ENCODE measurements around the gene TRIAP1. TPM values are rescaled to one million over a fixed set of nuclear protein-coding genes. Genes with fewer than 3 reads are reported as not detected.

Gene TRIAP1
- total and polyA plus RNA-seq, 7 experiments from 2014 or later, result 15.9 to 55.1 (median 29.3) TPM

- ATAC-seq (peak; percentile 65), DNase-seq (peak; percentile 27 to 81 (median 69))
- ChIA-PET POLR2A (interaction anchor here (0.6 to 3.6 kb wide), 7 partner anchors 11 to 431 kb away, joined by 3 to 30 read pairs (median 3); partner anchors contain the start of genes RPLP0 and SRSF9), CTCF (interaction anchor here (0.6 to 1.2 kb wide), 3 partner anchors 19 to 207 kb away, joined by 3 to 4 read pairs (median 3); no protein-coding TSS in a partner anchor)
- Histone ChIP-seq H3K4me3 (ENCODE audit: low read length) (no peak overlapping the region), H3K36me3 (ENCODE audit: control insufficient read depth in 2 of 3, insufficient read depth in 3 of 3, low read length in 3 of 3) (peaks cover 8 to 29% (median 8%) of the 10 kb centered on the region in 3 experiments), H3K9me3 (ENCODE audit: control insufficient read depth in 2 of 3, low read length in 3 of 3) (no peaks in the 10 kb centered on the region), H3K27me3 (ENCODE audit: control insufficient read depth in 2 of 2, insufficient read depth in 2 of 2, low read length in 2 of 2) (no peaks in the 10 kb centered on the region), H3K27ac (ENCODE audit: low read depth, low read length) (peak overlapping the region; percentile 53), H3K4me1 (ENCODE audit: control insufficient read depth in 2 of 2, insufficient read depth in 2 of 2, low read length in 2 of 2) (peaks cover 16 to 20% of the 10 kb centered on the region in 2 donors)
- H3K9me3 Mint-ChIP-seq, result no peaks in the 10 kb centered on the region
- peaks cover 0 to 4% (median 0%) of the 10 kb centered on the region in 5 donors for H3K27me3 Mint-ChIP-seq
- H3K27ac Mint-ChIP-seq, result peak overlapping the region in 7 of 9 donors; percentile 30 to 86 (median 49)
- intact Hi-C loops (cut with micrococcal nuclease), result loop anchor here (1.0 to 10.0 kb wide), 11 partner anchors 15 to 963 kb away; partner anchors contain the start of genes BICDL1 (in 1 of the 2), C12orf43 (in 1 of the 2), CABP1 (in 1 of the 2) and DYNLL1 (in 1 of the 2)
- H3K36me3 Mint-ChIP-seq, result peaks cover 0 to 18% (median 4%) of the 10 kb centered on the region in 5 donors
- H3K4me3 Mint-ChIP-seq, result peak overlapping the region; percentile 44 to 87 (median 58)
- H3K4me1 Mint-ChIP-seq, result peaks cover 17 to 40% (median 31%) of the 10 kb centered on the region in 7 donors
Measured at GRCh38 chr12:120439646-120440247, 6.4 kb downstream of the TRIAP1 start.

- H3K27me3 ChIP-seq (ENCODE audit: control insufficient read depth in 2 of 2, insufficient read depth in 2 of 2, low read length in 2 of 2), result no peaks in the 10 kb centered on the region
- Mint-ChIP-seq H3K27me3 (peaks cover 0 to 4% (median 0%) of the 10 kb centered on the region in 5 donors), H3K9me3 (no peaks in the 10 kb centered on the region), H3K4me1 (peaks cover 17 to 34% (median 31%) of the 10 kb centered on the region in 7 donors), H3K36me3 (peaks cover 0 to 11% (median 0%) of the 10 kb centered on the region in 5 donors), H3K4me3 (peak overlapping the region; percentile 87 to 100 (median 96)), H3K27ac (peak overlapping the region; percentile 88 to 97 (median 93))
- CTCF ChIA-PET, result interaction anchor here (0.6 to 1.5 kb wide), 5 partner anchors 11 to 64 kb away, joined by 3 to 4 read pairs (median 3); partner anchors contain the start of gene SRSF9
- H3K36me3 ChIP-seq (ENCODE audit: control insufficient read depth in 2 of 3, insufficient read depth in 3 of 3, low read length in 3 of 3), result peaks cover 7 to 18% (median 8%) of the 10 kb centered on the region in 3 experiments
- H3K9me3 ChIP-seq (ENCODE audit: control insufficient read depth in 2 of 3, low read length in 3 of 3), result no peaks in the 10 kb centered on the region
- intact Hi-C loops (cut with micrococcal nuclease), result loop anchor here (1.0 to 10.0 kb wide), 18 partner anchors 8 to 964 kb away; partner anchors contain the start of genes DYNLL1 (in 2 of the 2), GATC (in 2 of the 2), RNF10 (in 2 of the 2) and RPLP0 (in 2 of the 2)
- H3K4me3 ChIP-seq (ENCODE audit: low read length), result peak overlapping the region; percentile 63
- peaks cover 15 to 20% of the 10 kb centered on the region in 2 donors for H3K4me1 ChIP-seq (ENCODE audit: control insufficient read depth in 2 of 2, insufficient read depth in 2 of 2, low read length in 2 of 2)
- DNase-seq (no peak), ATAC-seq (no peak)
- POLR2A ChIA-PET, result interaction anchor here (0.8 to 3.6 kb wide), 6 partner anchors 10 to 984 kb away, joined by 3 to 30 read pairs (median 5); partner anchors contain the start of genes DYNLL1, RNU4-1, RNU4-2 and SRSF9
- peak overlapping the region; percentile 83 for H3K27ac ChIP-seq (ENCODE audit: low read depth, low read length)
Measured at GRCh38 chr12:120438495-120439198, 7.5 kb downstream of the TRIAP1 start.

GRCh38 chr12:120437735-120438494 is 8.3 kb downstream of the TRIAP1 start, which contains the start of gene COX6A1:
COX6A1 (plus strand) TSS chr12:120438113; CDS start chr12:120438127, 14 bp downstream.
- Histone ChIP-seq H3K9me3 (ENCODE audit: control insufficient read depth in 2 of 3, low read length in 3 of 3) (no peaks in the 10 kb centered on the region), H3K4me3 (ENCODE audit: low read length) (peak within 1 kb of the TSS; percentile 63), H3K4me1 (ENCODE audit: control insufficient read depth in 2 of 2, insufficient read depth in 2 of 2, low read length in 2 of 2) (peaks cover 15 to 20% of the 10 kb centered on the region in 2 donors), H3K36me3 (ENCODE audit: control insufficient read depth in 2 of 3, insufficient read depth in 3 of 3, low read length in 3 of 3) (peaks cover 0 to 12% (median 8%) of the 10 kb centered on the region in 3 experiments), H3K27ac (ENCODE audit: low read depth, low read length) (peak within 1 kb of the TSS; percentile 83), H3K27me3 (ENCODE audit: control insufficient read depth in 2 of 2, insufficient read depth in 2 of 2, low read length in 2 of 2) (no peaks in the 10 kb centered on the region)
- peaks cover 0 to under 1% (median 0%) of the 10 kb centered on the region in 11 donors for H3K9me3 Mint-ChIP-seq
- H3K27me3 Mint-ChIP-seq, result peaks cover 0 to 4% (median 2%) of the 10 kb centered on the region in 5 donors
- CTCF ChIA-PET, result interaction anchor here (0.6 to 1.6 kb wide), 3 partner anchors 12 to 29 kb away, joined by 3 to 7 read pairs (median 4); no protein-coding TSS in a partner anchor
- peak within 1 kb of the TSS; percentile 87 to 100 (median 96) for H3K4me3 Mint-ChIP-seq
- intact Hi-C loops (cut with micrococcal nuclease), result loop anchor here (1.0 to 10.0 kb wide), 18 partner anchors 8 to 964 kb away; partner anchors contain the start of genes GATC (in 2 of the 2), RNF10 (in 2 of the 2), RPLP0 (in 2 of the 2) and SRSF9 (in 2 of the 2)
- peaks cover 0 to 9% (median 0%) of the 10 kb centered on the region in 5 donors for H3K36me3 Mint-ChIP-seq
- peak within 1 kb of the TSS; percentile 88 to 97 (median 93) for H3K27ac Mint-ChIP-seq
- ATAC-seq (peak; percentile 96), DNase-seq (peak; percentile 77 to 99 (median 96))
- peaks cover 17 to 33% (median 30%) of the 10 kb centered on the region in 7 donors for H3K4me1 Mint-ChIP-seq
- POLR2A ChIA-PET, result interaction anchor here (0.6 to 3.6 kb wide), 10 partner anchors 9 to 985 kb away, joined by 3 to 30 read pairs (median 4); partner anchors contain the start of genes C12orf43, DYNLL1, POP5 and RNU4-1

- intact Hi-C loops (cut with micrococcal nuclease), result loop anchor here in 1 of 2 donors (10.0 kb wide), 1 partner anchor 542 kb away; the partner anchor contains the start of gene HNF1A
- peaks cover 0 to 3% (median 0%) of the 10 kb centered on the region in 5 donors for H3K36me3 Mint-ChIP-seq
- no peak overlapping the region for H3K27ac Mint-ChIP-seq
- no peak for DNase-seq
- ChIA-PET CTCF (interaction anchor here (0.6 to 1.0 kb wide), 4 partner anchors 14 to 385 kb away, joined by 3 to 6 read pairs (median 5); no protein-coding TSS in a partner anchor), POLR2A (interaction anchor here (0.7 to 1.0 kb wide), 2 partner anchors 13 to 56 kb away, joined by 3 to 4 read pairs; partner anchors contain the start of genes GATC and TRIAP1)
- no peaks in the 10 kb centered on the region for H3K27me3 ChIP-seq (ENCODE audit: control insufficient read depth in 2 of 2, insufficient read depth in 2 of 2, low read length in 2 of 2)
- H3K27me3 Mint-ChIP-seq, result peaks cover 0 to 12% (median 4%) of the 10 kb centered on the region in 5 donors
- H3K4me1 ChIP-seq (ENCODE audit: control insufficient read depth in 2 of 2, insufficient read depth in 2 of 2, low read length in 2 of 2), result peaks cover 0 to 4% of the 10 kb centered on the region in 2 donors
- ATAC-seq, result no peak
- H3K4me3 Mint-ChIP-seq, result no peak overlapping the region
- no peaks in the 10 kb centered on the region for H3K9me3 ChIP-seq (ENCODE audit: control insufficient read depth in 2 of 3, low read length in 3 of 3)
- no peaks in the 10 kb centered on the region for H3K36me3 ChIP-seq (ENCODE audit: control insufficient read depth in 2 of 3, insufficient read depth in 3 of 3, low read length in 3 of 3)
- H3K9me3 Mint-ChIP-seq, result peaks cover 0 to 5% (median 0%) of the 10 kb centered on the region in 11 donors
- H3K4me3 ChIP-seq (ENCODE audit: low read length), result no peak overlapping the region
- H3K4me1 Mint-ChIP-seq, result peaks cover 0 to 12% (median 11%) of the 10 kb centered on the region in 7 donors
- H3K27ac ChIP-seq (ENCODE audit: low read depth, low read length), result no peak overlapping the region
Measured at GRCh38 chr12:120432772-120433525, 13.2 kb downstream of the TRIAP1 start.

GRCh38 chr12:120429368-120429767 is 16.8 kb downstream of the TRIAP1 start:
- Mint-ChIP-seq H3K4me1 (peaks cover 0 to 5% (median 4%) of the 10 kb centered on the region in 7 donors), H3K27me3 (peaks cover 0 to 17% (median 4%) of the 10 kb centered on the region in 5 donors), H3K9me3 (peaks cover 0 to 5% (median 0%) of the 10 kb centered on the region in 11 donors), H3K4me3 (no peak overlapping the region), H3K36me3 (no peaks in the 10 kb centered on the region), H3K27ac (no peak overlapping the region)
- ATAC-seq (no peak), DNase-seq (no peak)
- Histone ChIP-seq H3K4me1 (ENCODE audit: control insufficient read depth in 2 of 2, insufficient read depth in 2 of 2, low read length in 2 of 2) (no peaks in the 10 kb centered on the region), H3K27ac (ENCODE audit: low read depth, low read length) (no peak overlapping the region), H3K36me3 (ENCODE audit: control insufficient read depth in 2 of 3, insufficient read depth in 3 of 3, low read length in 3 of 3) (no peaks in the 10 kb centered on the region), H3K9me3 (ENCODE audit: control insufficient read depth in 2 of 3, low read length in 3 of 3) (no peaks in the 10 kb centered on the region), H3K27me3 (ENCODE audit: control insufficient read depth in 2 of 2, insufficient read depth in 2 of 2, low read length in 2 of 2) (no peaks in the 10 kb centered on the region), H3K4me3 (ENCODE audit: low read length) (no peak overlapping the region)
- ChIA-PET CTCF (interaction anchor here (0.6 to 2.2 kb wide), 6 partner anchors 52 to 1784 kb away, joined by 3 to 8 read pairs (median 4); no protein-coding TSS in a partner anchor), POLR2A (interaction anchor here (0.9 kb wide), 1 partner anchor 13 kb away, joined by 3 read pairs; no protein-coding TSS in a partner anchor)
- intact Hi-C loops (cut with micrococcal nuclease), result no loop called here
